GM19043 (cell line): ENCODE data around the gene PIK3R3.

Experiments
- ATAC-seq: cut with Tn5 transposase; IDR thresholded peaks from one replicate; pipeline ENCODE4 v1.9.1; 2021; ENCODE audit warnings: low read depth; ENCODE audit not compliant: unreplicated experiment

The PIK3R3 gene

GRCh38 chr1:46158312-46159281 lies 26.2 kb upstream of the PIK3R3 start:
- peak; percentile 92 for ATAC-seq

GRCh38 chr1:46157916-46158311 lies 25.5 kb upstream of the PIK3R3 start:
- no peak for ATAC-seq

GRCh38 chr1:46153732-46154131 lies 21.3 kb upstream of the PIK3R3 start:
- ATAC-seq, result no peak

- ATAC-seq, result no peak
These were observed 20.8 kb upstream of the PIK3R3 start for GRCh38 chr1:46153228-46153627.

GRCh38 chr1:46152016-46152415 lies 19.6 kb upstream of the PIK3R3 start:
- no peak for ATAC-seq

GRCh38 chr1:46150085-46150484 lies 17.7 kb upstream of the PIK3R3 start:
- ATAC-seq, result no peak

- no peak for ATAC-seq
These were observed 15.9 kb upstream of the PIK3R3 start for GRCh38 chr1:46148318-46148717.

GRCh38 chr1:46137916-46138315 lies 5.5 kb upstream of the PIK3R3 start:
- ATAC-seq, result no peak

- ATAC-seq, result no peak
These were observed 4.3 kb upstream of the PIK3R3 start for GRCh38 chr1:46136711-46137110.

GRCh38 chr1:46134660-46135331 lies 2.4 kb upstream of the PIK3R3 start:
- ATAC-seq, result no peak

GRCh38 chr1:46133781-46134350 lies 1.4 kb upstream of the PIK3R3 start:
- no peak for ATAC-seq

- ATAC-seq, result peak; percentile 40
These were observed 791 bp upstream of the PIK3R3 start for GRCh38 chr1:46133181-46133658.

- ATAC-seq, result no peak
These were observed 509 bp downstream of the PIK3R3 start for GRCh38 chr1:46131712-46132528.

- ATAC-seq, result no peak
These were observed 1.3 kb downstream of the PIK3R3 start for GRCh38 chr1:46131093-46131492.

- no peak for ATAC-seq
These were observed 1.8 kb downstream of the PIK3R3 start for GRCh38 chr1:46130606-46131005.

GRCh38 chr1:46130121-46130520 lies 2.3 kb downstream of the PIK3R3 start:
- ATAC-seq, result no peak

- no peak for ATAC-seq
These were observed 4.1 kb downstream of the PIK3R3 start for GRCh38 chr1:46128344-46128743.

- ATAC-seq, result no peak
These were observed 13.6 kb downstream of the PIK3R3 start for GRCh38 chr1:46118856-46119255.

- no peak for ATAC-seq
These were observed 14.5 kb downstream of the PIK3R3 start for GRCh38 chr1:46117810-46118494.
